HepG2 (cell line): Measurements from ENCODE around the gene LIFR. TPM values are rescaled to one million over a fixed set of nuclear protein-coding genes. Genes with fewer than 3 reads are reported as not detected.

Experiments
- ARID5B ChIP-seq: IDR thresholded peaks from 2 replicates; pipeline ENCODE4 v1.4.0; 2020; ENCODE audit warnings: mild to moderate bottlenecking, missing genetic modification reagents
- ESRRA ChIP-seq: sonication (generic); formaldehyde crosslinking; IDR thresholded peaks from 2 replicates; pipeline ENCODE4 v1.5.1; 2020; ENCODE audit warnings: mild to moderate bottlenecking, low read depth, missing genetic modification reagents
- HBP1 ChIP-seq: IDR thresholded peaks from 2 replicates; pipeline ENCODE4 v1.6.1; 2016; ENCODE audit warnings: low read depth, control low read depth
- HNRNPK ChIP-seq: fragments of 200-400 bp; formaldehyde crosslinking; IDR thresholded peaks from 2 replicates; pipeline ENCODE4 v1.6.1; 2018; ENCODE audit warnings: low read length, low read depth, moderate library complexity, mild to moderate bottlenecking; ENCODE audit not compliant: poor library complexity, severe bottlenecking
- HOXD1 ChIP-seq: sonication (generic); formaldehyde crosslinking; IDR thresholded peaks from 2 replicates; pipeline ENCODE4 v1.5.0; 2020; ENCODE audit warnings: missing genetic modification reagents
- KAT2B ChIP-seq: fragments of 150-350 bp; IDR thresholded peaks from 2 replicates; pipeline ENCODE4 v1.6.1; 2014; ENCODE audit warnings: low read depth, low read length, borderline replicate concordance
- KLF12 ChIP-seq: sonication (generic); formaldehyde crosslinking; IDR thresholded peaks from 2 replicates; pipeline ENCODE4 v1.4.0; 2020; ENCODE audit warnings: missing genetic modification reagents, borderline replicate concordance
- KLF6 ChIP-seq: IDR thresholded peaks from 2 replicates; pipeline ENCODE4 v1.8.0; 2016; ENCODE audit warnings: missing biosample characterization, missing genetic modification reagents
- MAFK ChIP-seq, 2 experiments: IDR thresholded peaks in 1 of 2; conservative IDR thresholded peaks in 1 of 2; 2 replicates each; pipeline ENCODE4 v1.6.1; 2011; ENCODE audit warnings: improper control_type of control experiment in 2 of 2, low read length in 2 of 2
- MBD4 ChIP-seq: IDR thresholded peaks from 2 replicates; pipeline ENCODE4 v1.6.1; 2012; ENCODE audit warnings: low read length, inconsistent platforms, borderline replicate concordance
- PLRG1 ChIP-seq: fragments of 450-650 bp; conservative IDR thresholded peaks from 2 replicates; pipeline ENCODE4 v1.6.1; 2016
- POLR2A ChIP-seq, 2 experiments: IDR thresholded peaks; 2 replicates each; pipeline ENCODE4 v1.6.1; 2011; ENCODE audit warnings: low read depth in 2 of 2, low read length in 2 of 2, mild to moderate bottlenecking in 1 of 2, moderate library complexity in 1 of 2; ENCODE audit not compliant: insufficient read depth in 1 of 2
- TIGD3 ChIP-seq: sonication (generic); formaldehyde crosslinking; IDR thresholded peaks from 2 replicates; pipeline ENCODE4 v1.5.1; 2020; ENCODE audit warnings: mild to moderate bottlenecking, missing genetic modification reagents, borderline replicate concordance
- ZNF232 ChIP-seq: sonication (generic); formaldehyde crosslinking; IDR thresholded peaks from 2 replicates; pipeline ENCODE4 v1.4.0; 2020; ENCODE audit warnings: missing genetic modification reagents, borderline replicate concordance
- ZNF574 ChIP-seq: sonication (generic); formaldehyde crosslinking; IDR thresholded peaks from 2 replicates; pipeline ENCODE4 v1.4.0; 2020; ENCODE audit warnings: missing genetic modification reagents
- ZNF710 ChIP-seq: sonication (generic); formaldehyde crosslinking; IDR thresholded peaks from 2 replicates; pipeline ENCODE4 v1.5.0; 2020; ENCODE audit warnings: mild to moderate bottlenecking, missing genetic modification reagents, borderline replicate concordance
- ZNF850 ChIP-seq: sonication (generic); formaldehyde crosslinking; conservative IDR thresholded peaks from 2 replicates; pipeline ENCODE4 v1.9.0; 2021; ENCODE audit warnings: mild to moderate bottlenecking, missing genetic modification reagents
- polyA plus RNA-seq, 8 experiments: library from polyadenylated mRNA; depleted of rRNA in 3 of 8; stranded (reverse) in 7 of 8; unstranded in 1 of 8; fragments of >200 nt; fragmentation: Illumina TruSeq in 4 of 8; extraction: Trizol in 4 of 8; gene quantifications; 2 replicates each; pipeline versions ENCODE4 v1.2.1 to v1.2.3, GENCODE V29; 2011 to 2016; ENCODE audit warnings: low read depth in 4 of 8, missing spikeins in 1 of 8, mixed read lengths in 1 of 8; ENCODE audit not compliant: insufficient read depth in 1 of 8
- total RNA-seq, 5 experiments: library from RNA; depleted of rRNA; stranded (reverse); fragments of >200 nt; fragmentation: Illumina TruSeq; extraction: Trizol; gene quantifications; 2 replicates each; pipeline ENCODE4 v1.2.3, GENCODE V29; 2016; ENCODE audit warnings: low read depth in 1 of 5

LIFR gene
- total and polyA plus RNA-seq, 2 of the 13 experiments (the other 11 are each of a cell fraction or from before 2014, with no cell fraction given), result 6.3 to 25.2 TPM

GRCh38 chr5:38463634-38464521 lies 92.6 kb downstream of the LIFR start (continued):
- TF ChIP-seq HNRNPK, result no peak
- TF ChIP-seq TIGD3, result no peak
- TF ChIP-seq MBD4, result no peak
- TF ChIP-seq ARID5B (CRISPR knock-in tag), result peak; percentile 71
- TF ChIP-seq HBP1 (CRISPR knock-in tag), result no peak
- TF ChIP-seq KLF12 (CRISPR knock-in tag), result no peak
- TF ChIP-seq KLF6, result no peak
- TF ChIP-seq ZNF232, result no peak
- no peak for TF ChIP-seq KAT2B
- no peak for TF ChIP-seq ZNF710 (CRISPR knock-in tag)
- no peak for TF ChIP-seq ESRRA (CRISPR knock-in tag)
- TF ChIP-seq HOXD1 (CRISPR knock-in tag), result no peak
- no peak for TF ChIP-seq PLRG1
- no peak for TF ChIP-seq ZNF850 (CRISPR knock-in tag)
- TF ChIP-seq POLR2A (IDR thresholded peaks at IDR 0.05; ENCODE audit: insufficient read depth in 1 of 2, low read depth in 2 of 2, low read length in 2 of 2), result no peak
- peak; percentile 88 to 97 for TF ChIP-seq MAFK (conservative IDR thresholded peaks at IDR 0.05 in 1 of 2, IDR thresholded peaks at IDR 0.05 in 1 of 2; ENCODE audit: low read length in 2 of 2)
- TF ChIP-seq ZNF574 (CRISPR knock-in tag), result no peak
